Purkinje cell (primary cell): ENCODE measurements around the gene MLH1. TPM values are rescaled to one million over a fixed set of nuclear protein-coding genes. Genes with fewer than 3 reads are reported as not detected.

Experiments used
- polyA plus RNA-seq: library from polyadenylated mRNA; unstranded; fragments of >200 nt; fragmentation: Nextera tagmentation; gene quantifications from 2 replicates; pipeline ENCODE4 v1.2.1, GENCODE V29; 2014

MLH1 gene
- polyA plus RNA-seq: 19.3 and 21.6 TPM in 2 replicates

DNA sequence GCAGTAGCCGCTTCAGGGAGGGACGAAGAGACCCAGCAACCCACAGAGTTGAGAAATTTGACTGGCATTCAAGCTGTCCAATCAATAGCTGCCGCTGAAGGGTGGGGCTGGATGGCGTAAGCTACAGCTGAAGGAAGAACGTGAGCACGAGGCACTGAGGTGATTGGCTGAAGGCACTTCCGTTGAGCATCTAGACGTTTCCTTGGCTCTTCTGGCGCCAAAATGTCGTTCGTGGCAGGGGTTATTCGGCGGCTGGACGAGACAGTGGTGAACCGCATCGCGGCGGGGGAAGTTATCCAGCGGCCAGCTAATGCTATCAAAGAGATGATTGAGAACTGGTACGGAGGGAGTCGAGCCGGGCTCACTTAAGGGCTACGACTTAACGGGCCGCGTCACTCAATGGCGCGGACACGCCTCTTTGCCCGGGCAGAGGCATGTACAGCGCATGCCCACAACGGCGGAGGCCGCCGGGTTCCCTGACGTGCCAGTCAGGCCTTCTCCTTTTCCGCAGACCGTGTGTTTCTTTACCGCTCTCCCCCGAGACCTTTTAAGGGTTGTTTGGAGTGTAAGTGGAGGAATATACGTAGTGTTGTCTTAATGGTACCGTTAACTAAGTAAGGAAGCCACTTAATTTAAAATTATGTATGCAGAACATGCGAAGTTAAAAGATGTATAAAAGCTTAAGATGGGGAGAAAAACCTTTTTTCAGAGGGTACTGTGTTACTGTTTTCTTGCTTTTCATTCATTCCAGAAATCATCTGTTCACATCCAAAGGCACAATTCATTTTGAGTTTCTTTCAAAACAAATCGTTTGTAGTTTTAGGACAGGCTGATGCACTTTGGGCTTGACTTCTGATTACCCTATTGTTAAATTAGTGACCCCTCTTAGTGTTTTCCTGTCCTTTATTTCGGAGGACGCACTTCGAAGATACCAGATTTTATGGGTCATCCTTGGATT, at the start of gene MLH1:
MLH1 (plus strand) TSS at position 193 of the 958 bp plus-strand sequence; CDS start at position 223, 30 bp downstream.

DNA sequence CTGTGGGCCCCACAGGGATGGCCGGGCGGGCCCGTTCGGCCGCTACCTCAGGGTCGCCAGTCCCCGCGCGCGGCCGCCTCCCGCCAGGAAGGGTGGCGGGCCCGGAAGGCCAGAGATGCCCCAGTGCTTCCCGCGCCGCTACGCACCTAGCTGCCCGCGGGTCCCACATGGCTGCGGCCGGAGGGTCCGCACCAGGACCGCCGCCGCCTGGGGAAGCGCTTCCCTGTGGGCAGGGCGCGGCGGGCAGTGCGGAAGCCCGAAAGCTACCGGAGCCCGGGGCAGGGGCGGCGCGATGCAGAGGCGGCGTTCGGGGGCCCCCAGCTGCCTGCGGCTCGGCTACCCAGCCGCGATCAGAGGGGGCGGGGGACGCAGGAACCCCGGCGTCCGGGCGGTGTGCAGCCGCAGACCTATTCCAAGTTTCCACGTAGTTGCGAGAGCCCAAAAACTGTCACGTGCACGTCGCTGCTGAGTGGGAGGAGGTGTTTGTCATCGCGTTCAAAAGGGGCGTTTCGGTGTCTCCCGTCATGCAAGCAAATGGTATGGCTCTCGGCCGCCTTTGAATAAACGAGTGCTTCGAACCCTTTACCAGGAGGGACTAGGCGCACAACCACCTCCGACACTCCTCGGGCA, 48.6 kb upstream of the MLH1 start, which contains the start of gene TRANK1:
TRANK1 (minus strand) TSS at position 414 of the 630 bp plus-strand sequence; CDS start at position 169, 245 bp downstream.

DNA sequence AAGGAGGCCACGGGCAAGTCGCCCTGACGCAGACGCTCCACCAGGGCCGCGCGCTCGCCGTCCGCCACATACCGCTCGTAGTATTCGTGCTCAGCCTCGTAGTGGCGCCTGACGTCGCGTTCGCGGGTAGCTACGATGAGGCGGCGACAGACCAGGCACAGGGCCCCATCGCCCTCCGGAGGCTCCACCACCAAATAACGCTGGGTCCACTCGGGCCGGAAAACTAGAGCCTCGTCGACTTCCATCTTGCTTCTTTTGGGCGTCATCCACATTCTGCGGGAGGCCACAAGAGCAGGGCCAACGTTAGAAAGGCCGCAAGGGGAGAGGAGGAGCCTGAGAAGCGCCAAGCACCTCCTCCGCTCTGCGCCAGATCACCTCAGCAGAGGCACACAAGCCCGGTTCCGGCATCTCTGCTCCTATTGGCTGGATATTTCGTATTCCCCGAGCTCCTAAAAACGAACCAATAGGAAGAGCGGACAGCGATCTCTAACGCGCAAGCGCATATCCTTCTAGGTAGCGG, 452 bp upstream of the MLH1 start, which contains the start of gene EPM2AIP1:
EPM2AIP1 (minus strand) TSS at position 326 of the 520 bp plus-strand sequence; CDS start at position 272, 54 bp downstream.

Other genes with a start within 250 kb of the MLH1 start
- 1.7 TPM in 1 of 2 replicates, not detected in the other for gene DCLK3, start 229.0 kb upstream of the MLH1 start, polyA plus RNA-seq
- 1.9 and 2.1 TPM in 2 replicates for gene TRANK1, start 48.5 kb upstream of the MLH1 start, polyA plus RNA-seq
- 19.5 and 21.0 TPM in 2 replicates for gene EPM2AIP1, start 387 bp upstream of the MLH1 start, polyA plus RNA-seq
- gene LRRFIP2, start 181.1 kb downstream of the MLH1 start, polyA plus RNA-seq: 28.3 and 30.5 TPM in 2 replicates
- gene GOLGA4, start 249.8 kb downstream of the MLH1 start, polyA plus RNA-seq: 55.8 and 64.8 TPM in 2 replicates